NT2/D1 (cell line): ENCODE results near the gene APOL2.
A peak's percentile ranks its signal among the peaks of the same experiment; 100 is the strongest.
"Not testable (repeated sequence)": the region's sequence is repeated elsewhere in the genome, so short reads cannot be mapped to it uniquely, and the experiment has no call there.

Experiments used
- DNase-seq: peaks from one replicate; pipeline ENCODE4 v3.0.0-alpha.2; 2011; ENCODE audit warnings: low read depth, low spot score
- H3K27me3 ChIP-seq: 2 replicates; pipeline ENCODE4 v1.6.0; 2011; ENCODE audit warnings: mild to moderate bottlenecking; ENCODE audit not compliant: insufficient read length, insufficient read depth
- H3K36me3 ChIP-seq: 2 replicates; pipeline ENCODE4 v1.6.1; 2011; ENCODE audit warnings: mild to moderate bottlenecking, low read length, mixed read lengths; ENCODE audit not compliant: insufficient read depth, insufficient read length
- H3K4me1 ChIP-seq: 2 replicates; pipeline ENCODE4 v1.5.1; 2011; ENCODE audit not compliant: insufficient read depth, insufficient read length
- H3K4me3 ChIP-seq: 2 replicates; pipeline ENCODE4 v1.5.1; 2011; ENCODE audit warnings: low read depth; ENCODE audit not compliant: insufficient read length
- H3K9ac ChIP-seq: 2 replicates; pipeline ENCODE4 v1.6.0; 2011; ENCODE audit warnings: low read depth; ENCODE audit not compliant: insufficient read length
- H3K9me3 ChIP-seq: 2 replicates; pipeline ENCODE4 v1.5.1; 2011; ENCODE audit warnings: mild to moderate bottlenecking, low read length; ENCODE audit not compliant: insufficient read depth
- SUZ12 ChIP-seq: IDR thresholded peaks from 2 replicates; pipeline ENCODE4 v1.6.1; 2011; ENCODE audit not compliant: insufficient read length, insufficient read depth; ENCODE audit errors: extremely low read depth
- YY1 ChIP-seq: IDR thresholded peaks from 2 replicates; pipeline ENCODE4 v1.6.1; 2011; ENCODE audit not compliant: insufficient read length, insufficient read depth
- ZNF274 ChIP-seq: IDR thresholded peaks from 2 replicates; pipeline ENCODE4 v1.6.1; 2011; ENCODE audit warnings: mild to moderate bottlenecking, low read depth, low read length

The APOL2 gene

GRCh38 chr22:36267896-36268485, 28.7 kb upstream of the APOL2 start:
- Histone ChIP-seq H3K9ac (no peak overlapping the region), H3K4me3 (no peak overlapping the region), H3K4me1 (no peaks in the 10 kb centered on the region), H3K9me3 (no peaks in the 10 kb centered on the region), H3K36me3 (no peaks in the 10 kb centered on the region), H3K27me3 (no peaks in the 10 kb centered on the region)
- no peak for TF ChIP-seq YY1
- TF ChIP-seq ZNF274 = no peak
- TF ChIP-seq SUZ12 = no peak
- DNase-seq = no peak

DNA sequence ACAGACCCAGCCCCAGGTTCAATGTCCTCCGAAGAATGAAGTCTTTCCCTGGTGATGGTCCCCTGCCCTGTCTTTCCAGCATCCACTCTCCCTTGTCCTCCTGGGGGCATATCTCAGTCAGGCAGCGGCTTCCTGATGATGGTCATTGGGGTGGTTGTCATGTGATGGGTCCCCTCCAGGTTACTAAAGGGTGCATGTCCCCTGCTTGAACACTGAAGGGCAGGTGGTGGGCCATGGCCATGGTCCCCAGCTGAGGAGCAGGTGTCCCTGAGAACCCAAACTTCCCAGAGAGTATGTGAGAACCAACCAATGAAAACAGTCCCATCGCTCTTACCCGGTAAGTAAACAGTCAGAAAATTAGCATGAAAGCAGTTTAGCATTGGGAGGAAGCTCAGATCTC, 27.7 kb upstream of the APOL2 start:
- Histone ChIP-seq H3K36me3 (no peaks in the 10 kb centered on the region), H3K4me1 (no peaks in the 10 kb centered on the region), H3K4me3 (no peak overlapping the region), H3K27me3 (no peaks in the 10 kb centered on the region), H3K9ac (no peak overlapping the region), H3K9me3 (no peaks in the 10 kb centered on the region)
- no peak for DNase-seq
- TF ChIP-seq ZNF274 = no peak
- TF ChIP-seq SUZ12 = no peak
- TF ChIP-seq YY1 = no peak

GRCh38 chr22:36263886-36264664, 24.7 kb upstream of the APOL2 start:
- H3K4me3 ChIP-seq, H3K9me3 ChIP-seq, H3K27me3 ChIP-seq, H3K9ac ChIP-seq, H3K36me3 ChIP-seq, DNase-seq, H3K4me1 ChIP-seq: not testable (repeated sequence)

DNA sequence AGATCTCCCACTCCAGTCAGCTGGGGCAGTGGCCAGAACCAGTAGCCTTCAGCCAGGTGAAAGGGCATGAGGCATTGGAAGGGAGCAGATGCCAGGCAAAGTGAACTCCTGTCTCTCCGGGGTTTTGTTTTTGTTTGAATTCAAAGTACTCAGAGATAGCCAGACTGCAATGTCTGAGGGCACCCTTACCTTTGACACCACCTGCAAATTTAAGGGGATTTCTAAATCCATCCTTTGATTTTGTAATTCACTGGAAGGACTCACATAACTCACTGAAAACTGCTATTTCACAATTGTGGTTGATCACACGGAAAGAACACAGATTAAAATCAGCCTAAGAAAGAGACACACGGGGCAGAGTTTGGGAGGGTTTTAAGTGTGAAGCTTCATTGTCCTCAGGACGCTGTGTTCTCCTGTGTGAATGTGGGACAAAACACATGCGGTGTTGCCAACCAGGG, 23.9 kb upstream of the APOL2 start:
- not testable (repeated sequence) for DNase-seq, H3K9me3 ChIP-seq, H3K4me3 ChIP-seq, H3K27me3 ChIP-seq, H3K36me3 ChIP-seq, H3K4me1 ChIP-seq, H3K9ac ChIP-seq

GRCh38 chr22:36262307-36262706, 23.0 kb upstream of the APOL2 start:
- not testable (repeated sequence) for H3K9me3 ChIP-seq, H3K27me3 ChIP-seq, H3K9ac ChIP-seq, H3K4me1 ChIP-seq, H3K36me3 ChIP-seq, H3K4me3 ChIP-seq, DNase-seq

DNA sequence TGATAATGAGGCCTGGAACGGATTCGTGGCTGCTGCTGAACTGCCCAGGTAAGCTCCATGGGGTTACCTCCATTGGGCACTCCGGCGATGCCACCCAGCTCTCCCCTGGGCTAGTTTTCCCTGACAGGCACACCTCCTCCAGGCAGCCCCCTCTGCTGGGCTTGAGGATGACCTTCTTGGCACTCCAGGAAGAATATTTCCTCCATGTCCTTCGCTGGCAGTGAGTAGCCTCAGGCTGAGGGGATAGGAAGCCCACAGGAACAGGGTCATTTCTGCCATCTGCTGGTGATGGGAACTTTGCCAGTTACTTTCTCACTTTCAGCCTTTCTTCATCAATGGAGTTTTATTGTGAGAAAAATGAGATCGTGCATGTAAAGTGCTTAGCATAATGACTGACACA, 22.3 kb upstream of the APOL2 start:
- not testable (repeated sequence) for H3K4me1 ChIP-seq, H3K36me3 ChIP-seq, DNase-seq, H3K9ac ChIP-seq, H3K9me3 ChIP-seq, H3K4me3 ChIP-seq, H3K27me3 ChIP-seq

GRCh38 chr22:36259615-36260300, 20.4 kb upstream of the APOL2 start:
- peak overlapping the region; percentile 4 for H3K4me3 ChIP-seq
- TF ChIP-seq YY1 (no peak), SUZ12 (no peak)
- no peaks in the 10 kb centered on the region for H3K9me3 ChIP-seq
- H3K27me3 ChIP-seq = no peaks in the 10 kb centered on the region
- no peaks in the 10 kb centered on the region for H3K36me3 ChIP-seq
- H3K9ac ChIP-seq = peak overlapping the region; percentile 56
- DNase-seq = no peak
- peaks cover 2% of the 10 kb centered on the region for H3K4me1 ChIP-seq
